SK-N-SH treated with all-trans-retinoic acid at 6 μM for 48 hours (cell line): ENCODE results near the gene CDHR5.

ENCODE experiments used
- ATAC-seq: fragments of 200-7000 bp; cut with Tn5 transposase; 3 replicates; pipeline ENCODE4 v1.9.1; 2020; ENCODE audit warnings: mild to moderate bottlenecking, moderate library complexity
- ARNTL ChIP-seq: fragments of 450-650 bp; formaldehyde crosslinking; IDR thresholded peaks from 2 replicates; pipeline ENCODE4 v1.5.0; 2020; ENCODE audit warnings: low read depth, mild to moderate bottlenecking, moderate library complexity, borderline replicate concordance
- BACH2 ChIP-seq: fragments of 250-450 bp; sonication (Bioruptor Pico); IDR thresholded peaks from 2 replicates; pipeline ENCODE4 v1.9.0; 2021; ENCODE audit warnings: mild to moderate bottlenecking, borderline replicate concordance
- CSDC2 ChIP-seq: fragments of 250-450 bp; sonication (Bioruptor Pico); IDR thresholded peaks from 2 replicates; pipeline ENCODE4 v1.5.0; 2020; ENCODE audit warnings: mild to moderate bottlenecking, moderate library complexity
- ESRRG ChIP-seq: fragments of 250-450 bp; sonication (Bioruptor Pico); IDR thresholded peaks from 2 replicates; pipeline ENCODE4 v1.6.1; 2021; ENCODE audit warnings: mild to moderate bottlenecking
- GLIS3 ChIP-seq: fragments of 250-450 bp; sonication (Bioruptor Pico); IDR thresholded peaks from 2 replicates; pipeline ENCODE4 v1.5.0; 2020; ENCODE audit warnings: mild to moderate bottlenecking, moderate library complexity
- ISL1 ChIP-seq: fragments of 250-450 bp; sonication (Bioruptor Pico); IDR thresholded peaks from 2 replicates; pipeline ENCODE4 v2.1.2; 2022; ENCODE audit warnings: mild to moderate bottlenecking, moderate library complexity
- OSR1 ChIP-seq: fragments of 250-450 bp; sonication (Bioruptor Pico); IDR thresholded peaks from 2 replicates; pipeline ENCODE4 v1.8.0; 2022; ENCODE audit warnings: moderate library complexity, mild to moderate bottlenecking, inconsistent platforms
- PPARA ChIP-seq: fragments of 250-450 bp; sonication (Bioruptor Pico); IDR thresholded peaks from 2 replicates; pipeline ENCODE4 v1.5.0; 2020; ENCODE audit warnings: mild to moderate bottlenecking, borderline replicate concordance
- RARB ChIP-seq: fragments of 250-450 bp; sonication (Bioruptor Pico); IDR thresholded peaks from 2 replicates; pipeline ENCODE4 v1.8.0; 2021; ENCODE audit warnings: mild to moderate bottlenecking, moderate library complexity
- SNAI2 ChIP-seq: fragments of 250-450 bp; sonication (Bioruptor Pico); IDR thresholded peaks from 2 replicates; pipeline ENCODE4 v1.5.0; 2020; ENCODE audit warnings: mild to moderate bottlenecking, moderate library complexity
- TCF4 ChIP-seq: fragments of 250-450 bp; sonication (Bioruptor Pico); IDR thresholded peaks from 2 replicates; pipeline ENCODE4 v1.8.0; 2021; ENCODE audit warnings: mild to moderate bottlenecking, moderate library complexity, borderline replicate concordance
- TOX ChIP-seq: fragments of 250-450 bp; sonication (Bioruptor Pico); IDR thresholded peaks from 2 replicates; pipeline ENCODE4 v1.8.0; 2021; ENCODE audit warnings: mild to moderate bottlenecking, moderate library complexity, borderline replicate concordance
- ZC3H10 ChIP-seq: fragments of 250-450 bp; sonication (Bioruptor Pico); IDR thresholded peaks from 2 replicates; pipeline ENCODE4 v1.5.1; 2021; ENCODE audit warnings: mild to moderate bottlenecking, moderate library complexity
- ZFP3 ChIP-seq: fragments of 250-450 bp; sonication (Bioruptor Pico); IDR thresholded peaks from 2 replicates; pipeline ENCODE4 v1.5.0; 2020; ENCODE audit warnings: mild to moderate bottlenecking, moderate library complexity
- ZNF565 ChIP-seq: fragments of 450-650 bp; formaldehyde crosslinking; conservative IDR thresholded peaks from 2 replicates; pipeline ENCODE4 v1.5.0; 2020; ENCODE audit warnings: low read depth, mild to moderate bottlenecking, moderate library complexity
- ZNF70 ChIP-seq: fragments of 450-650 bp; formaldehyde crosslinking; IDR thresholded peaks from 2 replicates; pipeline ENCODE4 v1.5.0; 2020; ENCODE audit warnings: mild to moderate bottlenecking, moderate library complexity
- ZNF8 ChIP-seq: fragments of 450-650 bp; formaldehyde crosslinking; IDR thresholded peaks from 2 replicates; pipeline ENCODE4 v1.5.0; 2020; ENCODE audit warnings: mild to moderate bottlenecking, moderate library complexity
- TF ChIP-seq, protein P1 (sequence below): fragments of 250-450 bp; sonication (Bioruptor Pico); IDR thresholded peaks from 2 replicates; pipeline ENCODE4 v1.8.0; 2020; ENCODE audit warnings: mild to moderate bottlenecking, moderate library complexity, borderline replicate concordance
- TF ChIP-seq, protein P2 (sequence below): fragments of 250-450 bp; sonication (Bioruptor Pico); IDR thresholded peaks from 2 replicates; pipeline ENCODE4 v1.5.1; 2021; ENCODE audit warnings: mild to moderate bottlenecking, moderate library complexity
- TF ChIP-seq, protein P3 (sequence below): fragments of 250-450 bp; sonication (Bioruptor Pico); IDR thresholded peaks from 2 replicates; pipeline ENCODE4 v1.5.1; 2020; ENCODE audit warnings: low read depth, mild to moderate bottlenecking, moderate library complexity
- TF ChIP-seq, protein P4 (sequence below): fragments of 250-450 bp; sonication (Bioruptor Pico); IDR thresholded peaks from 2 replicates; pipeline ENCODE4 v1.8.0; 2021; ENCODE audit warnings: low read depth, mild to moderate bottlenecking, moderate library complexity, borderline replicate concordance

CDHR5 gene

DNA sequence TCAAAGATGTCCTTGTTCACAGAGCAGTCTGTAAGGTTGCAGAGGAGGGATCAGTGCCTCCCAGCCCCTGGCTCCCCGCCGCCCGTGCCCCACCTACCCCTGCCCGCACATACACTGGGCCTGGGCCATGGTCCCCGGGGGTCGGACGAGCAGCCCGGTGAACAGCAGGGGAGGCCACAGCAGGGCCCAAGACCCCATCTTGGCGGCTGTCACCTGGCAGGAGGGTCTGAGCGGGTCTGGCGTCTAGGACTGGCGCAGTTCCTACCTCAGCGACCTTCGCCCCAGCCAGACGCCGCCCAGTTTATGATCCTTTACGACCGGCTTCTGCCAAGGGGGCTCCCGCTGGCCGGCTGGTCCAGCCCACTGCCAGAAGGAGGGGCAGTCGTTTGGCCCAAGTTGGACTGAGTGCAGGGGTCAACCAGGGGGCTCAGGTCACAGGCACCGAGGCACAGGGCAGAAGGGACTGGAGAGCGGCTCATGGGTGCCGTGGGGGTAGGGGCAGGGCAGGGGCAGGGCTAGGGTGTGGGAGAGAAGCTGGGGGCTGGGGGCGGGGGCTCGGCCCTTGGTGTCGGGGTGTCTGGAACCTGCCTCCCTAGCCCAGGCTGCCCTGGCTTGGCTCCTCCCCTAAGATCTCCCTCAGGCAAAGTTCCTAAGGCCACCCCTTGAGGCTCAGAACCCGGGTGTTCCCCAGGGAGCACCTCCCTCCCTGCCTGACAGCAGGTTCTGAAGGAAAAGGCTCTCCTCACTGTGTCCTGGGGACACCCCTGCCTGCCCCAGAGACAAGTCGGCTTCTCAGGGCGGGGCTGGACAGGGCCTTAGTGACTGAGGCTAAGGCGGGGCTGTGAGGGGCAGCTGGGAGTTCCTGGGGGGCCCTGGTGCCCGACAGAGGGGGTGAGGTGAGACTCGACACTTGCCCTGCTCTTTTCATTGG, at the start of gene CDHR5:
Gene CDHR5, minus strand, starts transcription at position 251 of the 931 bp plus-strand sequence. Its CDS starts 53 bp downstream, at position 198.
- TF ChIP-seq RARB (no peak), ZFP3 (CRISPR knock-in tag) (no peak), ZNF70 (CRISPR knock-in tag) (no peak), PPARA (CRISPR knock-in tag) (no peak), ZNF565 (CRISPR knock-in tag) (no peak), BACH2 (CRISPR knock-in tag) (no peak), ARNTL (CRISPR knock-in tag) (no peak), ESRRG (CRISPR knock-in tag) (no peak), ISL1 (CRISPR knock-in tag) (no peak), CSDC2 (CRISPR knock-in tag) (no peak), OSR1 (CRISPR knock-in tag) (no peak), ZC3H10 (CRISPR knock-in tag) (no peak), SNAI2 (CRISPR knock-in tag) (no peak), TCF4 (CRISPR knock-in tag) (no peak)
- TF ChIP-seq, protein P1, sequence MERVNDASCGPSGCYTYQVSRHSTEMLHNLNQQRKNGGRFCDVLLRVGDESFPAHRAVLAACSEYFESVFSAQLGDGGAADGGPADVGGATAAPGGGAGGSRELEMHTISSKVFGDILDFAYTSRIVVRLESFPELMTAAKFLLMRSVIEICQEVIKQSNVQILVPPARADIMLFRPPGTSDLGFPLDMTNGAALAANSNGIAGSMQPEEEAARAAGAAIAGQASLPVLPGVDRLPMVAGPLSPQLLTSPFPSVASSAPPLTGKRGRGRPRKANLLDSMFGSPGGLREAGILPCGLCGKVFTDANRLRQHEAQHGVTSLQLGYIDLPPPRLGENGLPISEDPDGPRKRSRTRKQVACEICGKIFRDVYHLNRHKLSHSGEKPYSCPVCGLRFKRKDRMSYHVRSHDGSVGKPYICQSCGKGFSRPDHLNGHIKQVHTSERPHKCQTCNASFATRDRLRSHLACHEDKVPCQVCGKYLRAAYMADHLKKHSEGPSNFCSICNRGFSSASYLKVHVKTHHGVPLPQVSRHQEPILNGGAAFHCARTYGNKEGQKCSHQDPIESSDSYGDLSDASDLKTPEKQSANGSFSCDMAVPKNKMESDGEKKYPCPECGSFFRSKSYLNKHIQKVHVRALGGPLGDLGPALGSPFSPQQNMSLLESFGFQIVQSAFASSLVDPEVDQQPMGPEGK = no peak
- TF ChIP-seq, protein P2, sequence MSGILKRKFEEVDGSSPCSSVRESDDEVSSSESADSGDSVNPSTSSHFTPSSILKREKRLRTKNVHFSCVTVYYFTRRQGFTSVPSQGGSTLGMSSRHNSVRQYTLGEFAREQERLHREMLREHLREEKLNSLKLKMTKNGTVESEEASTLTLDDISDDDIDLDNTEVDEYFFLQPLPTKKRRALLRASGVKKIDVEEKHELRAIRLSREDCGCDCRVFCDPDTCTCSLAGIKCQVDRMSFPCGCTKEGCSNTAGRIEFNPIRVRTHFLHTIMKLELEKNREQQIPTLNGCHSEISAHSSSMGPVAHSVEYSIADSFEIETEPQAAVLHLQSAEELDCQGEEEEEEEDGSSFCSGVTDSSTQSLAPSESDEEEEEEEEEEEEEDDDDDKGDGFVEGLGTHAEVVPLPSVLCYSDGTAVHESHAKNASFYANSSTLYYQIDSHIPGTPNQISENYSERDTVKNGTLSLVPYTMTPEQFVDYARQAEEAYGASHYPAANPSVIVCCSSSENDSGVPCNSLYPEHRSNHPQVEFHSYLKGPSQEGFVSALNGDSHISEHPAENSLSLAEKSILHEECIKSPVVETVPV = no peak
- ATAC-seq = no peak; the same call in 2 of the 3 replicates

DNA sequence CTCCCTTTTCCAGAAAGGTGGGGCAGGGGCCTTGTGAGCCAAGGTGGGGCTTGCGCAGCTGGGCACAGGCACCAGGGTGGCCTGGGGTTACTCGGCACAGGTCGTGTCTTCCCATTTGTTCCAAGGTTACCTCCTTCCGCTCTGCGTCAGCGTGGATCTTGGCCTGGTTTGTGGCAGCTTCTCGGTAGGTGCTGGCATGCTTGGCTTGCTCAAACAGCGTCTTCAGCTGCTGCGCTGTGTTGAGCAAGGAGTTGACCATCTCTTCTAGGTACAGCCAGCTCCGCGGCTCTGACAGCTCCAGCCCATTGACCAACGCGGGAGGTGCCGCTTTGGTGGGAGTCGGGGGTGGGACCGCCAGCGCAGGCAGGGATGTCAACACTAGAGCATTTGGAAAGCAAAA, 49.7 kb upstream of the CDHR5 start:
- ATAC-seq = no peak
- TF ChIP-seq ZNF70 (CRISPR knock-in tag) (no peak), ESRRG (CRISPR knock-in tag) (no peak), PPARA (CRISPR knock-in tag) (no peak), TCF4 (CRISPR knock-in tag) (no peak), ZNF8 (CRISPR knock-in tag) (no peak), ISL1 (CRISPR knock-in tag) (no peak), GLIS3 (no peak), CSDC2 (CRISPR knock-in tag) (no peak), TOX (no peak), OSR1 (CRISPR knock-in tag) (no peak)
- TF ChIP-seq, protein P3, sequence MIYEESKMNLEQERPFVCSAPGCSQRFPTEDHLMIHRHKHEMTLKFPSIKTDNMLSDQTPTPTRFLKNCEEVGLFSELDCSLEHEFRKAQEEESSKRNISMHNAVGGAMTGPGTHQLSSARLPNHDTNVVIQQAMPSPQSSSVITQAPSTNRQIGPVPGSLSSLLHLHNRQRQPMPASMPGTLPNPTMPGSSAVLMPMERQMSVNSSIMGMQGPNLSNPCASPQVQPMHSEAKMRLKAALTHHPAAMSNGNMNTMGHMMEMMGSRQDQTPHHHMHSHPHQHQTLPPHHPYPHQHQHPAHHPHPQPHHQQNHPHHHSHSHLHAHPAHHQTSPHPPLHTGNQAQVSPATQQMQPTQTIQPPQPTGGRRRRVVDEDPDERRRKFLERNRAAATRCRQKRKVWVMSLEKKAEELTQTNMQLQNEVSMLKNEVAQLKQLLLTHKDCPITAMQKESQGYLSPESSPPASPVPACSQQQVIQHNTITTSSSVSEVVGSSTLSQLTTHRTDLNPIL (CRISPR knock-in tag) = no peak
- TF ChIP-seq, protein P4, sequence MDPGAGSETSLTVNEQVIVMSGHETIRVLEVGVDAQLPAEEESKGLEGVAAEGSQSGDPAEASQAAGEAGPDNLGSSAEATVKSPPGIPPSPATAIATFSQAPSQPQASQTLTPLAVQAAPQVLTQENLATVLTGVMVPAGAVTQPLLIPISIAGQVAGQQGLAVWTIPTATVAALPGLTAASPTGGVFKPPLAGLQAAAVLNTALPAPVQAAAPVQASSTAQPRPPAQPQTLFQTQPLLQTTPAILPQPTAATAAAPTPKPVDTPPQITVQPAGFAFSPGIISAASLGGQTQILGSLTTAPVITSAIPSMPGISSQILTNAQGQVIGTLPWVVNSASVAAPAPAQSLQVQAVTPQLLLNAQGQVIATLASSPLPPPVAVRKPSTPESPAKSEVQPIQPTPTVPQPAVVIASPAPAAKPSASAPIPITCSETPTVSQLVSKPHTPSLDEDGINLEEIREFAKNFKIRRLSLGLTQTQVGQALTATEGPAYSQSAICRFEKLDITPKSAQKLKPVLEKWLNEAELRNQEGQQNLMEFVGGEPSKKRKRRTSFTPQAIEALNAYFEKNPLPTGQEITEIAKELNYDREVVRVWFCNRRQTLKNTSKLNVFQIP (CRISPR knock-in tag) = no peak
- TF ChIP-seq, protein P1 = no peak
- TF ChIP-seq, protein P2 = no peak
